GM19043 (cell line): ENCODE data around the gene SDF2L1.

ENCODE experiments used
- ATAC-seq: cut with Tn5 transposase; IDR thresholded peaks from one replicate; pipeline ENCODE4 v1.9.1; 2021; ENCODE audit warnings: low read depth; ENCODE audit not compliant: unreplicated experiment

The SDF2L1 gene

DNA sequence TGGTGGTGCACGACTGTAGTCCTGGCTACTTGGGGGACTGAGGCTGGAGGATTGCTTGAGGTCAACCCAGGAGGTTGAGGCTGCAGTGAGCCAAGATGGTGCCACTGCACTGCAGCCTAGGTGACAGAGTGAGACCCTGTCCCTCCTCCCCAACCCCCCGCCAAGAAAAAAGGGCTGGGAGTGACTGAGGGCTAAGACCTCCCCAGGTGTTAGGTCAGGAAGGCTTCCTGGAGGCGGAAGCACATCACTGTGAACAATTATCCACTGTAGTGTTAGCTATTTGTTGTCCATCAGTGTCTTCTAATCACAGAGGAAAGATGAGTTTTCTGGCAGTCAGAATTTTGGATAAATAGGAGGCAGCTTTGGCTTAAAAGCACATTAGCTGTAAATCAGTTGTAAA is 21.1 kb upstream of the SDF2L1 start:
- no peak for ATAC-seq

DNA sequence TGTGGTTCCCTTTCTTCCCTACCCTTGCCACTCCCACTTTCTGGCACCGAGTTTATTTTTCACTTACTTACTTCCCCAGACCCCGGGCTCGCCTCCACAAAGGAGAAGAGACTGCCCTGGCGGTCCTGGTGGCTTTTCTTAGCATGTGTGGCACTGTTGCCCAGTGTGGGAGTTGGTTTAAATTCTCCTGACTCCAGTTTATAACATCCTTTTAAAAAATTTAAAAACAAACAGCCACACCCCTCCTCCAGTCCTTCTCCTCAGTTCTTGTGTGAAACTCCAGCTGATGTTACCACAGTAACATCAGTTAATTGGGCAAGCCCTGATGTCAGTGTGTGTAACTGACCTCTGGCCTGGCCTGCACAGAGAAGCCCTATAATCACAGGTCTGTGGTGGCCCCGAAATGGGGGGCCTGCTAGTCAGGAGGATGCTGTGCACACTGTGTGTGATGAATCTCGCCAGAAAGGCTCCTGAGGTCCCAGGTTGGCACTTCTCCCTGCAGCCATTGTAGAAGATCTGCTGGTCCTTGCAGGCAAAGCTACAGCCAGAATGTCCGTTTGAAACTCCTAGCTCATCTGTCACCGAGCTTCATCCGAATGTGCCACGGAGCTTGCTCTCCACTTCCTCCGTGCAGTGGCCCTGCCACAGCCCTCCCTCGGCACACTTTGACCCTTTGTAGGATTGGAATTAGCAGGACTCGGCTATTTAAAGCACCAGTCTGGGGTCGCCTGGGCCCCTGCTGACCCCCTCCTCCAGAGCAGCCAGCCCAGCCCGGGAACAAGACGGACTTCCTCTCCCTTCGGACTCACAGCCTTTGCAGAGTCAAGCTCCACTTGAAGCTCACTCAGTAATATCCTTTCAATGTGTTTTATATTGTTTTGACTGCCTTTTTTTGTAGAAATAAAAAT is 19.8 kb upstream of the SDF2L1 start:
- no peak for ATAC-seq

DNA sequence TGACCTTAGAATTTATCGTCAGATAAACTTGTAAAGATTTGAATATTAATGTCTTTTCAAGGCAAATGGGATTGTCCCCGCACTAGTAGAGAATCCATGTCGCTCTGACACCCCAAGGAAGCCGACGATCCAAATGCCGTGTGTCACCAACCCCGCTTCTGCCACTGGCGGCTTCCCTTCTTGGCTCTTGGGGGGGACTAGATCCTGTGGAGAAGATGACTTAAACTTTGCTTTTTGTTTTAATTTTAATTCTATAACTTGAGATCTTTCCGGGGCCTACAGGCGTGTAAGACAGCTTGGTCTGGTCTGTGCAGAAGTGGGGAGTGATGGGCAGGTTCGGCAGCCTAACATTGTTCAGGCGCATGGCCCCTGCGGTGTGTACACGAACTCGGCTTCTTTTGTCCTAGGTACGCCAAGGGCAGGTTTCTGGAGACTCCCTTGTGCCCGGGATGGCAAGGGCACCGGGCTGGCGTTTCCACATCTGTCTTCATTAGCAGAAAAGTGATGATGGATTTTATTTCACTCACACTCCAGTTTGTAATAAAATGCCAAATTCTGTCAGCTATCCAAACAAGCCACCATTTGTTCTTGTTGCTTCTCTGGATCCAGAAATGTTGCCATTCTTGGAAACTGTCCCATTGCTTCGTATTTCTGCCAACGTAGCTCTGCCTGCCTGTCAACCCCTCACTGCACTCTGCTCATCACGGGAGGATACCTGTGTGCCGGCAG is 19.0 kb upstream of the SDF2L1 start:
- ATAC-seq: no peak

DNA sequence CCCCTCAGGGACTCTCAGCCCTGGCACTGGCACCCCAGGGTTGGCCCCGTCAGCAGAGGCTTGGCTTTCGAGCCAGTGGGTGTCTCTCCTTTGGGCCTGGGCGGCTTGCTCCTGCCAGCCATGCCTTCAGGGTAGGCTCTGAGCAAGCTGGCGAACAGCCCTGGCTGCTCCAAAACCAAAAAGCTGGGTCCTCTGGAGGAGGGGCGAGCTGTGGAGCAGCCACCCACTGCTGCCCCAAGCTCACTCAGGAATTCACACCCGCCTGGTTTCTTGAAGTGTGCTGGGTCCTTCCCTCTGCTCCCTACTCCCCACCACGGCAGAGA is 18.5 kb upstream of the SDF2L1 start:
- no peak for ATAC-seq

DNA sequence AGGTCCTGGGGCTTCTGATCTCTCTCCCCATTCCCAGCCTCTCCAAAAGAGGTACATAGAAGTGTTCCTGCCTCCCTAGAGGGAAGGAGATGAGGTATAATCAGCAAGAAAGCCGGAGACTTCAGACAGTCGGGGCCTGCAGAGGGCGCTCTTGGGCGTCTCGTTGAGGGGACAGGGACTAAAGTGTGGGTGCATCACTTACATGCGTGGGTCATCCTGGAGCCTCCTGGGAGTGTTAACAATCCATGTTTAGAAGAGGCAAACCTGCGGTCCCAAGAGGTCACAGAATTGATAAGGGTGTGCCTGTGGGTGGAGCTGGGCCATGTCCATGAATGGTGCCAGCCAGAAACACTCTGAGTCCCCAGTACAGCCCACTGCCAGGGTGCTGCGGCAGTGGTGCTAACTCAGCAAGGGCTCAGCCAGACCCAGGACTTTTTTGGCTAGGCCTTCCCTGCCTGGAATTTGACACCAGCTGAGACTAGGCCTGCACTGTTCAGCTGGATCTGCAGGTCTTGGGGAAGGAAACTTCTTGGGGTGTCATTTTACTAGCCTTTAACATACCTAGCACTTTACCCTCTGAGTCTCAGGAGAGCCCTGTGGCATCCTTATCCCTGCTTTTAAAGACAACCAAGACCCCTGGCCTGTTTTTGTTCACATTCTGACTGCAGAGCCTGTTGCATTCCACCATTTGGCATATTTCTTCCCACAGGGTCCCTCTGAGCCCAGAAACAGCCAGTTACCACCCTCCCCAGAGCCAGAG is 17.8 kb upstream of the SDF2L1 start:
- ATAC-seq: no peak

DNA sequence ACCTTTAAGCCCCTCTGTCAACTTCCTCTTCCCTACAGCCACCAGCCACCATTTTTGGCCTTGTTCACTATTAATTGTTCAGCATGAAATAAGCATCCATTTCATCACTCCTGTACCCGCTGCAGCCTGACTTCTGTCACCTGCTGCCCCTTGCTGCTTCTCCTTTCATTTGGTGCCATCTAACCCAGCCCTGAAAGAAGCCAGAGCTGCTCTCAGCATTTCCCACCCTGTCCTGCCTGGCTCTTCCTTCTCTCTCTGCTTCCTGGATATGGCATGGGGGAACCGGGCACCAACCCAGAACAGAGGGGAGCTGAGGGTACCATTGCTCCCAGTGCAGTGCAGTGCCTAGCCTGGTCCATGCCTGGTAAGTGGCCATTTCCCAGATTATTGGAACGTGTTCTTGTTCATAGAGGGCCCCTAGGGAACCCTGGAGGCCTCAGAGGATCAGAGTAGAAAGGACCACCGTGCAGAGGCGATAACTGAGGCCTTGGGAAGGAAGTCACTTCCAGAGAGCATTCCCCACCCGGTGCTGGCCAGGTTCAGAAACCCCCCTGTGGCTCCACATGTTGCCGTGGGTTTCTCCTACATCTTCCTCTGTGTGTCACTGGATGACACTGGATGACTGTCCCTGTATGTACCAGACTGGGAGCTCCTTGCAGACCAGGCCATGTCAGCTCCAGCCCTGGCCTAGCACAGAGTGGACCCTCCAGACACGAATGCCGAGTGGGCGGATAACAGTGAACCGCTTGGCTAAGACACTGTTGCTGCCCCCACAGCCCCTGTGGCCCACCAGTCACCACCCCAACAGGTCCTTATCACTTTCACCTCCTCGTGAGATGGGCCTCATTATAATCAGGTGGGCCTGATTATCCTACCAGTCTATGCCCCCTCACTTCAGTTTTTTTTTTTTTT is 17.0 kb upstream of the SDF2L1 start:
- ATAC-seq: no peak

DNA sequence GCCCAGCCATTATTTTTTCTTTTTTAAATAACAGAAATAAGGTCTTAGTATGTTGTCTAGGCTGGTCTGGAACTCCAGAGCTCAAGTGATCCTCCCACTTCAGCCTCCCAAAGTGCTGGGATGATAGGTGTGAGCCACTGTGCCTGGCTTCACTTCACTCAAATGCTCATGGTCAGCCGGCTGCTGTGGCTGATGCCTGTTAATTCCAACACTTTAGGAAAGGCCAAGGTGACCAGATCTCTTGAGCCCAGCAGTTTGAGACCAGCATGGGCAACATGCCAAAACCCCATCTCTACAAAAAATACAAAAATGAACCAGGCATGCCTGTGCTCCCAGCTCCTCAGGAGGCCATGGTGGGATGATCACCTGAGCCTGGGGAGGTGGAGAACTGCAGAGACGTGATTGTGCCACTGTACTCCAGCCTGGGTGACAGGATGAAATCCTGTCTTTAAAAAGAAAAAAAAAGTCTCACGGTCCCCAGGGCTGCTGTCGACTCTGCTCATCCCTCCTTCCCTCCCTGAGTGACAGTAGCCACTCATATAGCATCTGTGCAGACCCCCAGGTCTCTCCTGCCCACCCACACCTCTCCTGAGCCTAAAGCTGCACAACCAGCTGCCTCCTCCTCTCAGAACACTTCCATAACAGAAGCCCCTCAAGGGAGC is 15.9 kb upstream of the SDF2L1 start:
- ATAC-seq: no peak

DNA sequence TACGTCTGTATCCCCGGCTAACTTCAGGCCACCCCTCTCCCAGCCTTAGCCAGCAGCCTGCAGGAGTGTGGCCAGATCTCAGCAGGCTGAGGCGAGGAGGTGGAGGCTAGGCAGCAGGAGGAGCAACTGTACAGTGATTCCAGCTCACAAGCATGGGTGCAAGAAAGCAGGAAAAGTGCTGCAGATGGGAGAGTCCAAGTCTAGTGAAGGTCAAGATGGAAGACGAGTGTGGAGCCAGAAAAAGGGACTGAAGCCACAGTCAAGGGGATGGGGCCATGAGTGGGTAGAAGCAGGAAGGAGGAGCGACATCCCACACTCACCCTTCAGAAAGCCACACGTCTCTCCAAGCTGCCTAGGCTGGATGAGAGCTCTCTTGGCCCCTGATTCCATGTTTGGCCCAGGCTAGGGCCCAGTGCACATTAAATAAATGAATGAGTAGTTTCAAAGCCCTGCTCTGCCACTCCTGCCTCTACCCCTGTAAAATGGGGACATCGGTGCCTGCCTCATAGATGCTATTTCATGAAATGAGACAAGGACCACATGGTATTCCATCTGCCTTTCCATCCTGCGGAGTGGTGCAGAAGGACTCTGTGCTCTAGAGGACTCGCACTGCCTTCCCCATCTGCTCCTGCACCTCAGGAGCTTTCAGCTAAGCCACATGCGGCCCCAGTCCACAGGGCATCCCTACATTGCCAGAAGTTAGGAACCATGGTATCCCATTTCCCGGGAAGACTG is 15.2 kb upstream of the SDF2L1 start:
- no peak for ATAC-seq

DNA sequence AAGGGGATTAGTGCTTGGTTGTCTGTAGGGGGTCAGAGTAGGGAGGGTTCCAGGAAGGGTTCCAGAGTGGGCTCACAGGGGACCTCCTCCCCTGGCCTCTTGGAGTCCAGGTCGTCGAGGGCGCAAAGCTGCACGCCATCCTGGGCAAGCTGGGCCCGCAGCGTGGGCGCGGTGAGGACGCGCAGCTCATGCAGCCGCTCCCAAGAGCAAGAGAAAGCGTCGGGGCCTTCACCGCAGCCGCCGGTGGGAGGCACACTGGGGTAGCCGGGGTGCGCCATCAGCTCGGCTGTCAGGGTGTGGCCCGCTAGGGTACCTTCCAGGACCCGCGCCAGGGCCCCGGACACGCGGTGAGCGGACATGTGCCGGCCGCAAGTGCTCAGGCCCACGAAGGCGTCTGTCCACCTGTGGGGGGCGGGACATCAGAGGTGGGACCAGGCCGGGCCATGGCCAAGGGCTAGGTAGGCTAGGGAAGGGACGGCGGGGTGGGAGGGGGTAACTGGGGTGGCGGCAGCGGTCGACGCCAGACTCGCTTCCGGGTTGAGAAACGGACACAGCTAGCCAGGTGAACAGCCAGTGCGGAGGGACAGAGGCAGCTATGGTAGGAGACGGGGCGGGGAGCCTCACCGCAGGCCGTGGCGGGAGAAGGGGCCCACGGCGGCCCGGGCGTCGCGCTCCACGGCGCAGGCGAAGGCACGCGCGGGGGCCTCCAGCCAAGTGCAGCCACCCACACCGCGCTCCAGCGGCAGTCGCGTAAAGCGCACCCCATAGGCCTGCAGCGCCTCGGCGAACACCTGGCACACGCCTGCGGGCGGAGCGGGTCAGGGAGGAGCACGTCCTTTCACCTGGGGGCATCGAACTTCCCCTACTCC is 13.5 kb upstream of the SDF2L1 start:
- no peak for ATAC-seq

DNA sequence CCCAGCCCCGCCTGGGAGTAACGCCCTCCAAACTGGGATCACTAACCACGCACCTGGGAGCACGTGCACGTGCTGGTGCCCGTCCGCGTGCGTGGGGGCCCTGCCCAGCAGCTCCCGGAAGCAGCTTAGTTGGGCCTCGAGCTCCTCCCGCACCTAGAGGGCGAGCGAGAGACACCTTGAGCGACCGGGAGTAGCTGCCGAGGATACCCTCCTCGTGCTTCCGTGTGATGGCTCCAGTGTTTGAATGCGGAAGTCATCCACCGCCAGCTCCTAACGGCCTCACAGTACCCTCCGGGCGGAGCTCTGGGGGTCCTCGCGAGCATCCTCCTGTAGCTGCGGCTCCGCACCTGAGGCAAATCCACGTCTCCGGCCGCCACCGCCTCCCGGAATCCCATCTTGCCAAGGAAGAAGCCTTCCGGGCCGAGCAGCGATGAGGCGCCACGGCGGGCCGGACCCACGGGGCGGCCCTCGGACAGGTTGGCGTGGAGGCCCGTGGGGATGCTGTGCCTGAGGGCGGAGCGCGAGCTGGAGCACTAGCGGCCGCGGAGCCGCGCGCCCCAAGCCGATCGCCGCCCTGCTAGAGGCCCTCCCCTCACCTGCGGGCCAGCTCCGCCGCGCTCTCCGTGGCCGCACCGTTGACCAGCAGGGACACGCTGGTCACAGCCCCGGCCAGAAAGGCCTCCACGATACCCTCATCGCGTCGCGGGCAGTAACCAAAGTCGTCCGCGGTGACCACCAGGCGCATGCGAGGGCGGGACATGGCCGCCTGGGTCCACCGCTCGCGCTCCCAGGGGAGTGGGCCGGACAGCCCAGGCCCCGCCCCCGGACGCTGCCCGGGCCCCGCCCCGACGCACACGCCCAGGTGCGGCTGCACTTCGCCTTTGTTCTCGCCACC is 12.6 kb upstream of the SDF2L1 start, which contains the start of gene YDJC:
Gene YDJC (minus strand): TSS at position 768 of the 895 bp plus-strand sequence. CDS start 8 bp downstream, at position 760.
- peak; percentile 59 for ATAC-seq

DNA sequence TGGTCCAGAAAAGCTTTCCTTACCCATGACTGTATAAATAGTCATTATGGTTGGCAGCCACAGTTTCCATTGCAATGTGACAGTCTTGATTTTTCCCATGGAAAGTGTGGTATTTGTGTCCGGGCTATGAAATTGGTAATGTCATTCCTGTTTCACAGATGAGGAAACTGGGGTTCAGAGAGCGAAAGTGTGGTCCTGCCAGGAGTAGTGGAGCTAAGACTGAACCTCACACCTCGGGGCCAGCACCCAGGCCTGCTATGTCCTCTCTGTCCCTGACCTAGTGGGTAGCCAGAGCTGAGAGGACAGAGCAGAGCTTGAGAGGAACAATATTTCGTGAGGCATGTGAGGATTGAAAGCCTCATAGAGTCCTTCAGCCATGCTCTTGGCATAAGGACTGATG is 11.1 kb upstream of the SDF2L1 start:
- no peak for ATAC-seq

DNA sequence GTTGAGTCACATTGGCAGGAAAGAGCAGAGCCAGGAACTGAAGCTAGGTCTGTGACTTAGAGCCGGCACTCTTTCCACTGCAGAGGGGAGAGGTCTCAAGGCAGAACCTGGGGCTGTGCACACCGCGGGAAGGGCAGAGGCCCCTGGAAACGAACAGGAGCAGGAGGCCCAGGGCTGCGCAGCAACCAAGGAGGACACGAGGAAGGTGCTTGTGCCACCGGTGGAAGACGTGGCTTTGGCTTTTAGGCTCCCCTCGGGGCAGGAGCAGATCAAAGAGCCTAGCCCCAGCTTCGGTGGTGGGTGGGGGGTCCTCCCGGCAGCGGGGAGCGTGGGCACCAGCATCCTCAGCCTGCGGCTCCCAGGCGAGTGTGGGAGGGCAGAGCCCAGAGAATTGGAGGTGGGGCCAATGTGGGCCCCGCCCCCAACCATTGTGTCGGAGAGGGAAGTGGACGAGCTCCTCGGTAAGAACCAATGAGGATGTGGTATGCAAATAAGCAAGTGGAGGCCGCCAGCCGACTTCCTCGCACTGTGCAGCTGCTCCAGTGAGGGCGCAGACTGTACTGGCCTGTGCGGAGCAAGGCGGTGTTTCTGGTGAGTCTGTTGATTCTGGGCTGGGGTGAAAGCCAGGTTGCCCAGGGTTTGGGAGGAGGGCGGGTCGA is 9.7 kb upstream of the SDF2L1 start, which contains the start of gene CCDC116:
Gene CCDC116 (plus strand): TSS at position 524 of the 659 bp plus-strand sequence. CDS start 422 bp downstream, outside the sequence.
- no peak for ATAC-seq

DNA sequence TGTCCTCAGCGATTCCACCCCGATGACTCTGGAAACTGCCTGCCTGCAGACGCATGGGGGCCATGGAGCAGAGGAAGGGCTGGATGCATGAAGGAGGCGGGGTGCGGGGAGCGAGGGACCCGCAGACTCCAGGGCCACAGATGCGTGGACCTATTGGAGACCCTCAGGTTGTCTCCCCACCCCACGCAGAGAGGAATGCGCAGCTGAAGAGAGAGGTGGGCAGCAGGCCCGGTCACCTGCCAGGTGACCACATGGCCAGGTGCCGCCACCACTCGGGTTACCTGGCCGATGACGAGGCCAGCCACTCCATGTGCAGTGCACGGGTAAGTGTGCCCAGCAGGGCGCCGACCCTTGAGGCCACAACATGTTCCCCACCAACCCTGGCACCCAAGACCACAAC is 9.2 kb upstream of the SDF2L1 start:
- ATAC-seq: no peak

DNA sequence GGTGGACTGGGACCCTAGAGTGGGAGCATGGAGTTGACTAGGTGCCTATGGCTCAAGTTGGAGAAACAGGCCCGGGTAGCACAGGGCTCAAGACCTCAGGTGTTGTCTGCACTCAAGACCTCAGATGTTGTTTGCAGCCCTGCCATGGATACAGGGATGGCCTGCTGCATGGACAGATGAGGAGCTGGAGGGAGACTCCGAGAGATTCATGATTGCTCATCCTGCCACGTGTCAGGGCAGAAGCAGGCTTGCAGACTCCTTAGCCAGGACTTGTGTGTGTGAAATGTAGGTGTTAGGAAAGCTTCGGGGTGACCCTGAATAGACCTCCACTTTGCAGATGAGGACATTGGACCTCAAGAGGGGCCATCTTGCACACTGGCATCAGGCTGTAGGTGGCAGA is 8.6 kb upstream of the SDF2L1 start:
- no peak for ATAC-seq

DNA sequence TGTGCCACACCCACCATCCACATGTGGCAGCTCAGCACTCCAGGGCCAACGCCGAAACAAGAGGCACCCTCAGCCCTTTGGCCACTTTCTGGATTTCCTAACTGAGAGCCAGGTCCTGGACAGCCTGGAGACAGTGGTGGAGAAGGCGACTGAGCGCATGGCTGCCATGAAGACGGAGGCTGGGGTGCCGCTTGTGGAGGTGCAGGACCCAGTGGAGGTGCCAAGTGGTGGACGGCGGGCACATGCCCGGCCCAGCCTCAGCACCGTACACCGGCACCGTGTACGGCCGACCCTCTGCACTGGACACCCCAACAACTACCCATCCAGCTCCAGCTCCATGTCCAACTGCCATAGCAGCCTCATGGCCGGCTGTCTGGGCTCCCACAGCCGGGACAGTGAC is 8.0 kb upstream of the SDF2L1 start:
- no peak for ATAC-seq

DNA sequence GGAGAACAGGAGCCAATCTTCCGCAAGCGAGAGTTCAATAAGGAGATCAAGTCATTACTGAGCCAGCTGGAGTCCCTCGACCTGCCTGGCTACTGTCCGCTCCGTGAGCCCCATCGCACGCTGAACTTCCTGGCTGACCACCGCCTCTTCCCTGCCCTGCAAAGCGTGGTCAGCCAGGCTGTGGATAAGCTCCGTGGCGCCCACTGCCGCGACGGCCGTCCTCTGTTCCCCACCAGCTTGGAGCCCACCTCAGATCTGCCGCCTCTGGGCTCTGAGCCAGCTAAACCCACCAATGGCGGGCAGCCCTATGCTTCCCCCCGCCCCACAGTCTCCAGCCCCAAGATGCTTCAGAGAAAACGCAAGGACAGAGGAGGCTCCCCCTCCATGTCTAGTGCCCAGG is 7.3 kb upstream of the SDF2L1 start:
- ATAC-seq: no peak
